ENCODE measurements around the gene CELSR1.

CELSR1 gene

GRCh38 chr22:46456818-46457163 lies 80.6 kb downstream of the CELSR1 start:
- WGBS (ENCODE audit: extremely low coverage, insufficient coverage, insufficient read length): no CpG with 5 or more reads among the region's 12 CpGs
- peaks cover 26% of the 10 kb centered on the region for H3K79me1 ChIP-seq (ENCODE audit: low read length)
- H2AFZ ChIP-seq (ENCODE audit: insufficient read depth, low read length, poor library complexity): peak overlapping the region; percentile 32
- H4K12ac ChIP-seq (ENCODE audit: low read depth, low read length): peak overlapping the region; percentile 54
- H3K79me2 ChIP-seq (ENCODE audit: control insufficient read depth, insufficient read depth, low read length, poor library complexity): peaks cover 1% of the 10 kb centered on the region
- H3K9me3 ChIP-seq (ENCODE audit: insufficient read depth, low read depth, low read length): peaks cover 1% of the 10 kb centered on the region
- peaks cover 52 to 55% of the 10 kb centered on the region in 2 experiments for H3K4me1 ChIP-seq (ENCODE audit: control insufficient read depth in 1 of 2, insufficient read depth in 2 of 2, low read length in 2 of 2)
- no peak overlapping the region for H3K23ac ChIP-seq (ENCODE audit: low read length)
- no peaks in the 10 kb centered on the region for H3K36me3 ChIP-seq (ENCODE audit: control insufficient read depth in 1 of 2, insufficient read depth in 2 of 2, low read length in 2 of 2)
- no peak overlapping the region for H3K4me3 ChIP-seq (ENCODE audit: low read depth, low read length)
- peak overlapping the region; percentile 66 for H2BK5ac ChIP-seq (ENCODE audit: low read depth, low read length, poor library complexity)
- peak overlapping the region; percentile 71 for H4K8ac ChIP-seq (ENCODE audit: low read depth, low read length)
- DNase-seq: no peak
- H2BK12ac ChIP-seq (ENCODE audit: low read length): peak overlapping the region; percentile 90
- H4K91ac ChIP-seq (ENCODE audit: low read depth, low read length): peak overlapping the region; percentile 89
- no peak overlapping the region for H3K4me2 ChIP-seq (ENCODE audit: low read length)
- H2AK5ac ChIP-seq (ENCODE audit: low read length): peak overlapping the region; percentile 77
- peak overlapping the region; percentile 70 for H3K4ac ChIP-seq (ENCODE audit: low read depth, low read length)
- no peaks in the 10 kb centered on the region for H3K27me3 ChIP-seq (ENCODE audit: insufficient read depth, low read length)
- H3K14ac ChIP-seq (ENCODE audit: low read length): peak overlapping the region; percentile 83
- H3K18ac ChIP-seq (ENCODE audit: low read length): peak overlapping the region; percentile 82
- H3K27ac ChIP-seq (ENCODE audit: low read depth, low read length): peak overlapping the region; percentile 54
- peak overlapping the region; percentile 49 for H2BK120ac ChIP-seq (ENCODE audit: insufficient read depth, low read length, poor library complexity)
- no peak overlapping the region for H3K9ac ChIP-seq (ENCODE audit: low read length)

- Histone ChIP-seq H3K79me1 (ENCODE audit: low read length) (peaks cover 28% of the 10 kb centered on the region), H2BK120ac (ENCODE audit: insufficient read depth, low read length, poor library complexity) (peak overlapping the region; percentile 47), H4K12ac (ENCODE audit: low read depth, low read length) (no peak overlapping the region), H2BK12ac (ENCODE audit: low read length) (peak overlapping the region; percentile 61), H4K8ac (ENCODE audit: low read depth, low read length) (no peak overlapping the region), H2AK5ac (ENCODE audit: low read length) (peak overlapping the region; percentile 67), H2BK5ac (ENCODE audit: low read depth, low read length, poor library complexity) (no peak overlapping the region), H3K23ac (ENCODE audit: low read length) (no peak overlapping the region), H3K27me3 (ENCODE audit: insufficient read depth, low read length) (no peaks in the 10 kb centered on the region), H3K4me3 (ENCODE audit: low read depth, low read length) (no peak overlapping the region), H3K9ac (ENCODE audit: low read length) (no peak overlapping the region), H3K4ac (ENCODE audit: low read depth, low read length) (no peak overlapping the region), H3K27ac (ENCODE audit: low read depth, low read length) (peak overlapping the region; percentile 24), H3K36me3 (ENCODE audit: control insufficient read depth in 1 of 2, insufficient read depth in 2 of 2, low read length in 2 of 2) (no peaks in the 10 kb centered on the region), H3K18ac (ENCODE audit: low read length) (peak overlapping the region; percentile 57), H2AFZ (ENCODE audit: insufficient read depth, low read length, poor library complexity) (no peak overlapping the region), H4K91ac (ENCODE audit: low read depth, low read length) (peak overlapping the region; percentile 67), H3K9me3 (ENCODE audit: insufficient read depth, low read depth, low read length) (peaks cover 1% of the 10 kb centered on the region), H3K4me1 (ENCODE audit: control insufficient read depth in 1 of 2, insufficient read depth in 2 of 2, low read length in 2 of 2) (peaks cover 57 to 68% of the 10 kb centered on the region in 2 experiments), H3K79me2 (ENCODE audit: control insufficient read depth, insufficient read depth, low read length, poor library complexity) (peaks cover 1% of the 10 kb centered on the region), H3K4me2 (ENCODE audit: low read length) (no peak overlapping the region), H3K14ac (ENCODE audit: low read length) (peak overlapping the region; percentile 10)
- WGBS (ENCODE audit: extremely low coverage, insufficient coverage, insufficient read length): no CpG with 5 or more reads among the region's 13 CpGs
- DNase-seq: no peak
These were observed 82.0 kb downstream of the CELSR1 start for GRCh38 chr22:46455446-46455845.

GRCh38 chr22:46454504-46455269 lies 82.7 kb downstream of the CELSR1 start:
- no peaks in the 10 kb centered on the region for H3K36me3 ChIP-seq (ENCODE audit: control insufficient read depth in 1 of 2, insufficient read depth in 2 of 2, low read length in 2 of 2)
- no peak overlapping the region for H3K4ac ChIP-seq (ENCODE audit: low read depth, low read length)
- no peak overlapping the region for H3K4me2 ChIP-seq (ENCODE audit: low read length)
- no peak overlapping the region for H3K9ac ChIP-seq (ENCODE audit: low read length)
- no peak overlapping the region for H2AFZ ChIP-seq (ENCODE audit: insufficient read depth, low read length, poor library complexity)
- no peak overlapping the region for H4K12ac ChIP-seq (ENCODE audit: low read depth, low read length)
- H2BK5ac ChIP-seq (ENCODE audit: low read depth, low read length, poor library complexity): no peak overlapping the region
- peak overlapping the region; percentile 71 for H3K18ac ChIP-seq (ENCODE audit: low read length)
- peaks cover 3% of the 10 kb centered on the region for H3K9me3 ChIP-seq (ENCODE audit: insufficient read depth, low read depth, low read length)
- no CpG with 5 or more reads among the region's 33 CpGs for WGBS (ENCODE audit: extremely low coverage, insufficient coverage, insufficient read length)
- DNase-seq: peak; percentile 86 to 90
- peaks cover 28% of the 10 kb centered on the region for H3K79me1 ChIP-seq (ENCODE audit: low read length)
- H3K4me3 ChIP-seq (ENCODE audit: low read depth, low read length): no peak overlapping the region
- H3K27me3 ChIP-seq (ENCODE audit: insufficient read depth, low read length): no peaks in the 10 kb centered on the region
- no peak overlapping the region for H2AK5ac ChIP-seq (ENCODE audit: low read length)
- H3K27ac ChIP-seq (ENCODE audit: low read depth, low read length): peak overlapping the region; percentile 20
- H2BK12ac ChIP-seq (ENCODE audit: low read length): peak overlapping the region; percentile 11
- H2BK120ac ChIP-seq (ENCODE audit: insufficient read depth, low read length, poor library complexity): peak overlapping the region; percentile 3
- H3K79me2 ChIP-seq (ENCODE audit: control insufficient read depth, insufficient read depth, low read length, poor library complexity): peaks cover 1% of the 10 kb centered on the region
- H3K14ac ChIP-seq (ENCODE audit: low read length): peak overlapping the region; percentile 2
- H3K23ac ChIP-seq (ENCODE audit: low read length): no peak overlapping the region
- peak overlapping the region; percentile 5 for H4K8ac ChIP-seq (ENCODE audit: low read depth, low read length)
- H3K4me1 ChIP-seq (ENCODE audit: control insufficient read depth in 1 of 2, insufficient read depth in 2 of 2, low read length in 2 of 2): peaks cover 57 to 69% of the 10 kb centered on the region in 2 experiments
- H4K91ac ChIP-seq (ENCODE audit: low read depth, low read length): peak overlapping the region; percentile 39

DNA sequence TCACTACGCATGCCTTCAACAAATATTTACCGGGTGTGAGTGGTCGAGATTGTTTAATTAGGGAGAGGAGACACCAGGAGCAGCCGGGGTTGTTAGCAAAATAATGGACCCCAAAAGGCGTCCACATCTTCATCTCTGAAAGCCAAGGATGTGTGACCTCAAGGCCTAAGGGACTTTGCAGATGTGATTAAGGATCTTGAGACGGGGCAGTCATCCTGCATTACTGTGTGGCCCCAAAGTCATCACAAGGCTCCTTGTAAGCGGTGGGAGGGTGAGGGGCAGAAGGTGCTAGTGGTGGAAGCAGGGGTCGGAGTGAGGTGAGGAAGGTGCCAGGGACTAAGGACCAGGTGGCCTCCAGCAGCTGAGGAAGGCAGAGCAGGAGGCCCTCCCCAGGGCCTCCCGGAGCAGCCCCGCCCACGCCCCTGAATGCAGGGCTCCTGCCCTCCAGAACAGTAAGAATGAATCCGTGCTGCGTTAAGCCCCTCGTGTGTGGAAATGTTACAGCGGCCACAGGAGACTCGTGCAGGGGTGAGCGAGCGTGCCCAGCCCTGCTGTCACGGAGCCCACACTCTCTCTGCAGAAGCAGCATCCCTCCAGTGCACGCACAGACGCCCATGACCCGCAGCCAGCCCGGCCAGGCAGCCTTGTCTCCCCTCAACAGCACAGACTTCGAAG lies 83.5 kb downstream of the CELSR1 start:
- peak overlapping the region; percentile 14 for H3K14ac ChIP-seq (ENCODE audit: low read length)
- no peak overlapping the region for H3K4ac ChIP-seq (ENCODE audit: low read depth, low read length)
- H4K12ac ChIP-seq (ENCODE audit: low read depth, low read length): no peak overlapping the region
- H3K4me2 ChIP-seq (ENCODE audit: low read length): no peak overlapping the region
- H2AK5ac ChIP-seq (ENCODE audit: low read length): peak overlapping the region; percentile 20
- no peaks in the 10 kb centered on the region for H3K79me2 ChIP-seq (ENCODE audit: control insufficient read depth, insufficient read depth, low read length, poor library complexity)
- peak overlapping the region; percentile 71 for H3K18ac ChIP-seq (ENCODE audit: low read length)
- no peak overlapping the region for H3K9ac ChIP-seq (ENCODE audit: low read length)
- peak overlapping the region; percentile 20 for H4K8ac ChIP-seq (ENCODE audit: low read depth, low read length)
- peaks cover 55 to 67% of the 10 kb centered on the region in 2 experiments for H3K4me1 ChIP-seq (ENCODE audit: control insufficient read depth in 1 of 2, insufficient read depth in 2 of 2, low read length in 2 of 2)
- peak overlapping the region; percentile 39 for H2BK12ac ChIP-seq (ENCODE audit: low read length)
- no peak for DNase-seq
- peaks cover 5% of the 10 kb centered on the region for H3K9me3 ChIP-seq (ENCODE audit: insufficient read depth, low read depth, low read length)
- H3K4me3 ChIP-seq (ENCODE audit: low read depth, low read length): no peak overlapping the region
- WGBS (ENCODE audit: extremely low coverage, insufficient coverage, insufficient read length): no CpG with 5 or more reads among the region's 24 CpGs
- H2BK5ac ChIP-seq (ENCODE audit: low read depth, low read length, poor library complexity): peak overlapping the region; percentile 23
- peak overlapping the region; percentile 39 for H4K91ac ChIP-seq (ENCODE audit: low read depth, low read length)
- H3K79me1 ChIP-seq (ENCODE audit: low read length): peaks cover 28% of the 10 kb centered on the region
- H3K27ac ChIP-seq (ENCODE audit: low read depth, low read length): peak overlapping the region; percentile 20
- no peak overlapping the region for H2BK120ac ChIP-seq (ENCODE audit: insufficient read depth, low read length, poor library complexity)
- no peak overlapping the region for H3K23ac ChIP-seq (ENCODE audit: low read length)
- no peak overlapping the region for H2AFZ ChIP-seq (ENCODE audit: insufficient read depth, low read length, poor library complexity)
- no peaks in the 10 kb centered on the region for H3K27me3 ChIP-seq (ENCODE audit: insufficient read depth, low read length)
- no peaks in the 10 kb centered on the region for H3K36me3 ChIP-seq (ENCODE audit: control insufficient read depth in 1 of 2, insufficient read depth in 2 of 2, low read length in 2 of 2)

Data from trophoblast cell (in vitro differentiated cells and primary cell).